Subcutaneous adipose tissue (tissue), 4 donors: ENCODE data around the gene BRF1. TPM values are rescaled to one million over a fixed set of nuclear protein-coding genes. Genes with fewer than 3 reads are reported as not detected.

Experiments used
- CTCF ChIP-seq: fragments of 450-650 bp; IDR thresholded peaks from one replicate; pipeline ENCODE4 v1.5.1; 2016; ENCODE audit warnings: low read depth, mild to moderate bottlenecking, control low read depth, antibody characterized with exemption, moderate library complexity
- total RNA-seq, 4 donors: library from RNA; depleted of rRNA; stranded (reverse); fragments of >200 nt; gene quantifications; one replicate each; pipeline ENCODE4 v1.1.0, GENCODE V29; 2016

Gene BRF1
- total RNA-seq, 4 donors from 2014 or later = 19.7 to 76.1 (median 22.5) TPM

- no peak for TF ChIP-seq CTCF
Observed at GRCh38 chr14:105268736-105269354, 32.0 kb downstream of the BRF1 start.

DNA sequence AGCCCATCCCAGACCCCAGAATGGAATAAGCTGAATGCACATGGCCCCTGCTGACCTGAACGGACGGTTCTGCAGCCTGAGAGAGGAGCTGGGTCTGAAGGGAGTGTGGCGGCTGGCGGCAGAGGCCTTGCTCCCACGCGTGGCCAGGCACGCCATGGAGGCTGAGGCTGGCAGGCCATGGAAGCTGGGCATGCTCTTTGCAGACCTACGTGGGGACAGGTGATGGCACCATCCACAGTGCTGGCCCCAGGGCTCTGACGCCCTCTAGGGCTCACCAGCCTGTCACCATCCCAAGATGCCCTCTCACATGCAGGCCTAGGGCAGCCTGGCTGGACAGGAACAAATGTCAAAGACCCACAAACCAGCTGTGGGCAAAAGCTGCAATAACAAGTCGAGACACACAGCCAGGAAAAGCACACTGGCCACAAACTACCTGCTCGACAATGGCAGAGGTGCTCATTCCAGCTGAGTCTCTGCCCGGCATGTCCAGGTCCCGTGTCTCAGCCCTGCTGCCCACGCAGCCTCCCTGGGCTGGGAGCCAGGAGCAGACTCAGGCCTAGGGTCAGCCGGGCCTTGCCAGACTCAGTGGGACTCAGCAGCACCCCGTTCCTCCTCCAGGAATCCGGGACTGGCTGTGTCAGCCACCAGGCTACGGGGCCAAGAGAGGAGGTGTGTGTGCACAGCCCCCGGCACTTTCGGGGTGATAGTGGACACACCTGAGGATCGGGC, 32.8 kb downstream of the BRF1 start:
- no peak for TF ChIP-seq CTCF

GRCh38 chr14:105261781-105262180, 39.0 kb downstream of the BRF1 start:
- no peak for TF ChIP-seq CTCF

DNA sequence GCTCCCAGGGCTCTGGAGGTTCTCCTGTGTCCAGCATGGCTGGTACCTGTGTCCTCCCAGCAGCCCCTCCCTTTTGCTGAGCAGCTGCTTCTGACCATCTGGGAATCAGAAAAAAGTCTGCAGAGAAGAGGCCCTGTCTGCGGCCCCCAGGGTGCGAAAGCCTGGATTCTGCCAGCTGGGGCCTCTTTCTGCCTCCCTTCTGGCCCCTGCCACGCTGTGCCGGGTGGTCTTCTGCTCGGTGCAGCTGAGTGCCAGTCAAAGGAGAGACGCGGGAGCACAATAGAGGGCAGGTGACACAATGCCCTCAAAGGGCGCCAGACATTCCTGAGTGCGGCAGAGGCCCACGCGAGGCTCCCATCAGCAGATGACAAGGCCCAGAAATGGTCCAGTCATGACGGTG, 39.8 kb downstream of the BRF1 start:
- no peak for TF ChIP-seq CTCF

- TF ChIP-seq CTCF = no peak
Observed at GRCh38 chr14:105258846-105259245, 42.0 kb downstream of the BRF1 start.

DNA sequence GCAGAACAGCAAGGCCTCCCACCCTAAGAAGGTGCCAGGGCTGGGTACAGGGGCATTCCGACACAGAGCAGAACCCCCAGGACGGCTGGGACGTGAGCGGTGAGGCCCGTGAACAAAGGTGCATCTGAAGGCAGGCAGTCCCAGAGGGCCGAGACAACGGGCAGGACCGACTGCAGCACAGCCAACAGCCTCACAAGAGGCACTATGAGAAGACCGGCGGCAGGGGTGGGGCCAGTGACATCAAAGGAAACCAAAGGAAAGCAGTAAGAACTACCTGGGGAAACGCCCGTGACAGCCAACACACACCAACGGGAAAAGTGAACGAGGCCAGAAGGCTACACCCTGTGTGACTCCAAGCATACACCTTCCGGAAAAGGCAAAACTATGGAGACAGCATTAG, 43.3 kb downstream of the BRF1 start:
- TF ChIP-seq CTCF = no peak

DNA sequence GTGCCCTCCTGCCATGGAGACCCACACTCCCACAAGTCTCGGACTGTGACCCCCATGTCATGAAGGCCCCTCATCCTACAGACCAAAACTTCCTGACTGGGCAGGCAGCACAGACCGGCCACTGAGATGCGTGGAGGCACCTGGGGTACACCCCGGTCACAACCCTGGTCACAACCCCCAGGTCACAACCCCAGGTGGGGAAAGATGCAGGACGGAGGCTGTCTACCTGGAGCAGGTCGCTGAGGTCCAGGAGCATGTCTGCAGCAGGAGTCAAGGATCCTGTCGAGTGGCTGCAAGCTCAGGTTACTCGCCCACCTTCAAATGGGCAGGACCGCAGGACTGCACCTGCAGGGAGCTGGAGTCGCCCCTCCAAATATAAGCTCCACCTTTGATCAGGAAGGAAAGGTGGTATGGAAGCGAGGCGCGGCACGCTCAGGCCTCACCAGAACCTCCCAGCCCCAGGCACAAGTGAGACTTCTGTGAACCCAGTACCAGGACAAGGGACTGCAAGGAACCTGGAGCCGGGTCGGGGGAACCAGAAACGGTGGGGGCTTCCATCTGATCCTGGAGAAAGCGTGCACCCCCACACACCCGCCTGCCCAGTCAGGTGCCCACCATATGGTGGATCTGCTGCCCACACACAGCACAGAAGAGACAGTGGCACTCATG, 44.4 kb downstream of the BRF1 start:
- no peak for TF ChIP-seq CTCF
